BJ (cell line): ENCODE results near the gene CPLX3. TPM values are rescaled to one million over a fixed set of nuclear protein-coding genes. Genes with fewer than 3 reads are reported as not detected.

Source experiments
- CTCF ChIA-PET: fragments of 350-600 bp; formaldehyde crosslinking; extraction: SDS; loops from one replicate; lab custom pipeline; 2021; ENCODE audit warnings: antibody characterized with exemption, inconsistent platforms; lab: Yijun Ruan, JAX
- POLR2A ChIA-PET: fragments of 300-600 bp; sonication (Branson Sonifier 250); formaldehyde crosslinking; extraction: SDS; loops from one replicate; lab custom pipeline; 2021; ENCODE audit warnings: antibody characterized with exemption; lab: Charles Lee
- DNase-seq: peaks from one replicate; pipeline ENCODE4 v3.0.0-alpha.2; 2011; ENCODE audit warnings: low read depth
- H3K27me3 ChIP-seq: 2 replicates; pipeline ENCODE4 v1.6.0; 2011; ENCODE audit warnings: low read length; ENCODE audit not compliant: control insufficient read depth, insufficient read depth
- H3K36me3 ChIP-seq: 2 replicates; pipeline ENCODE4 v1.5.1; 2011; ENCODE audit warnings: low read length; ENCODE audit not compliant: control insufficient read depth, insufficient read depth
- H3K4me3 ChIP-seq: 2 replicates; pipeline ENCODE4 v1.5.1; 2011; ENCODE audit warnings: low read depth, mild to moderate bottlenecking, control low read depth, low read length
- polyA minus RNA-seq: library from RNA; depleted of rRNA, polyadenylated mRNA; stranded (reverse); fragments of >200 nt; gene quantifications from 2 replicates; pipeline ENCODE4 v1.2.3, GENCODE V29; 2011; rRNA and poly(A)+ RNA removed
- polyA plus RNA-seq: library from polyadenylated mRNA; depleted of rRNA; stranded (reverse); fragments of >200 nt; gene quantifications from 2 replicates; pipeline ENCODE4 v1.2.3, GENCODE V29; 2011; rRNA removed
- TF ChIP-seq, protein P1 (sequence below): IDR thresholded peaks from 2 replicates; pipeline ENCODE4 v1.5.1; 2011; ENCODE audit warnings: low read depth, mild to moderate bottlenecking, control low read depth, inconsistent platforms, low read length, moderate library complexity; ENCODE audit not compliant: insufficient read depth

The CPLX3 gene, protein sequence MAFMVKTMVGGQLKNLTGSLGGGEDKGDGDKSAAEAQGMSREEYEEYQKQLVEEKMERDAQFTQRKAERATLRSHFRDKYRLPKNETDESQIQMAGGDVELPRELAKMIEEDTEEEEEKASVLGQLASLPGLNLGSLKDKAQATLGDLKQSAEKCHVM
- polyA plus RNA-seq (not detected in 2 replicates), polyA minus RNA-seq (not detected in 2 replicates)

DNA sequence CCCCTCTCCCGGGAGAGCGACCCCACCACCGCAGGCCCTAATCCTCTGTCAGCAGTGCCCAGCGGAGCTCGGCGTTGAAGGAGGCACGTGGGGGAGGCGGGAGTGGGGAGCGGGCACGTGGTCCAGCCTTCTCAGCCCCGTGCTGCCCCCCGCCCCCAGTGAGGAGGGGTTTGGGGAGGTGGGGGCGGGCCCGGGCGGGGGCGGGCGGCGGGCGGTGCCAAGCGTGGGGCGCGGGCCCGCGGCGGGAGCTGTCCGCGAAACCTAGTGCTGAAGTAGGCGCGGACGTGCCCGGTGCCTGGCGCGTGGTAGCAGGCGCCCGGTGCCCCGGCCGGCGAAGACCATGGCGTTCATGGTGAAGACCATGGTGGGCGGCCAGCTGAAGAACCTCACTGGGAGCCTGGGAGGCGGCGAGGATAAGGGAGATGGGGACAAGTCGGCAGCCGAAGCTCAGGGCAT lies at the start of gene CPLX3:
TSS of gene CPLX3 (plus strand) at position 264 of the 456 bp plus-strand sequence. CDS start at position 341, 77 bp downstream.
- Histone ChIP-seq H3K27me3 (peaks cover 27% of the 10 kb centered on the region), H3K4me3 (no peak within 1 kb of the TSS), H3K36me3 (no peaks in the 10 kb centered on the region)
- no peak for DNase-seq
- ChIA-PET POLR2A (no interaction called here), CTCF (interaction anchor here (1.1 to 3.9 kb wide), 6 partner anchors 9 to 55 kb away, joined by 3 to 14 read pairs (median 4); partner anchors contain the start of gene ULK3)
- TF ChIP-seq, protein P1, sequence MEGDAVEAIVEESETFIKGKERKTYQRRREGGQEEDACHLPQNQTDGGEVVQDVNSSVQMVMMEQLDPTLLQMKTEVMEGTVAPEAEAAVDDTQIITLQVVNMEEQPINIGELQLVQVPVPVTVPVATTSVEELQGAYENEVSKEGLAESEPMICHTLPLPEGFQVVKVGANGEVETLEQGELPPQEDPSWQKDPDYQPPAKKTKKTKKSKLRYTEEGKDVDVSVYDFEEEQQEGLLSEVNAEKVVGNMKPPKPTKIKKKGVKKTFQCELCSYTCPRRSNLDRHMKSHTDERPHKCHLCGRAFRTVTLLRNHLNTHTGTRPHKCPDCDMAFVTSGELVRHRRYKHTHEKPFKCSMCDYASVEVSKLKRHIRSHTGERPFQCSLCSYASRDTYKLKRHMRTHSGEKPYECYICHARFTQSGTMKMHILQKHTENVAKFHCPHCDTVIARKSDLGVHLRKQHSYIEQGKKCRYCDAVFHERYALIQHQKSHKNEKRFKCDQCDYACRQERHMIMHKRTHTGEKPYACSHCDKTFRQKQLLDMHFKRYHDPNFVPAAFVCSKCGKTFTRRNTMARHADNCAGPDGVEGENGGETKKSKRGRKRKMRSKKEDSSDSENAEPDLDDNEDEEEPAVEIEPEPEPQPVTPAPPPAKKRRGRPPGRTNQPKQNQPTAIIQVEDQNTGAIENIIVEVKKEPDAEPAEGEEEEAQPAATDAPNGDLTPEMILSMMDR, result no peak

DNA sequence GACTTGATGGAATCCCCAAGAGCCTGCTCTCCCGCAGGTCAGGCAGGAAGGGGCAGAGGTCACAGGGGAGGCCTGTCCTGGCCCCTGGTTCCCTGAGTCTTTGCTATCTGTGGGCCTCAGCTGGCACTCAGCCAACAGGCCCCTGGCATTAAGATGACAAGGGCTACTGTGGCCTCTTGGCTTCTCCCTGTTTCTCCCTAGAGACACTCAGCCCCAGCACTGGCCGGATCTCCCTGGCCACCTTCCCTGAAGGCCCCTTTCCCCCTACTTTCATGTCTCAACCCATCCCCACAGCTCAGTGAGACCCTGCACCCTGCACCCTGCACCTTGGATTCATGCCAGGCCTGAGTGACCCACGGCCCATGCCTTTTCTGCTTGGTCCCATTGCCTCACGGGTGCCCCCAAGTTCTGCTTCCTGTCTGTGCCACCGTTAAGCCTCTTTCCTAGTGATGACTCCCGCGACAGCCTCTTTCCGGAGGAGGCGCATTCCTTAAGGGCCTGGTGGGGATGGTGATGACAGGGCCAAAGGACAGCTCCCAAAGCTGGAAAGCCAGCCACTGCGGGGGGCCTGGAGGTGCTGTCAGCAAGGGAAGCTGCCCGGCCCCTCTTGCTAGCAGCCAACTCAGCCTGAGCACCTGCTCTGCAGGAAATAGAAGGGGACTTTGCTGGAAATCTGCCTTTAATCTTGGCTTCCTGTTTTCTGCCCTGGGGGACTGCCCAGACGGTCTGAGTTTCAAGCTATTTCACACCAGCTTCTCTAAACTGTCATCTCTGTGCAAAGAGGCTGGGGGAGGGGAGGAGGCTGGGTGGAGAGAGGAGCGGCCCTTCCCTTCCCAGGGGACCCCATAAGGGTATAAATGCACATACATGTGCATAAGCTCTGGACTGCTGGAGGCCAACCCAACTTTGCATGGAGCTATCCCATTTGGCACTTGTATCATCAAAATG lies 49.3 kb upstream of the CPLX3 start:
- no peak for DNase-seq
- no peaks in the 10 kb centered on the region for H3K27me3 ChIP-seq
- no peak overlapping the region for H3K4me3 ChIP-seq
- ChIA-PET POLR2A (no interaction called here), CTCF (interaction anchor here (0.6 to 26.9 kb wide), 9 partner anchors 7 to 171 kb away, joined by 3 to 563 read pairs (median 5); no protein-coding TSS in a partner anchor)
- H3K36me3 ChIP-seq, result no peaks in the 10 kb centered on the region
- TF ChIP-seq, protein P1, result no peak

DNA sequence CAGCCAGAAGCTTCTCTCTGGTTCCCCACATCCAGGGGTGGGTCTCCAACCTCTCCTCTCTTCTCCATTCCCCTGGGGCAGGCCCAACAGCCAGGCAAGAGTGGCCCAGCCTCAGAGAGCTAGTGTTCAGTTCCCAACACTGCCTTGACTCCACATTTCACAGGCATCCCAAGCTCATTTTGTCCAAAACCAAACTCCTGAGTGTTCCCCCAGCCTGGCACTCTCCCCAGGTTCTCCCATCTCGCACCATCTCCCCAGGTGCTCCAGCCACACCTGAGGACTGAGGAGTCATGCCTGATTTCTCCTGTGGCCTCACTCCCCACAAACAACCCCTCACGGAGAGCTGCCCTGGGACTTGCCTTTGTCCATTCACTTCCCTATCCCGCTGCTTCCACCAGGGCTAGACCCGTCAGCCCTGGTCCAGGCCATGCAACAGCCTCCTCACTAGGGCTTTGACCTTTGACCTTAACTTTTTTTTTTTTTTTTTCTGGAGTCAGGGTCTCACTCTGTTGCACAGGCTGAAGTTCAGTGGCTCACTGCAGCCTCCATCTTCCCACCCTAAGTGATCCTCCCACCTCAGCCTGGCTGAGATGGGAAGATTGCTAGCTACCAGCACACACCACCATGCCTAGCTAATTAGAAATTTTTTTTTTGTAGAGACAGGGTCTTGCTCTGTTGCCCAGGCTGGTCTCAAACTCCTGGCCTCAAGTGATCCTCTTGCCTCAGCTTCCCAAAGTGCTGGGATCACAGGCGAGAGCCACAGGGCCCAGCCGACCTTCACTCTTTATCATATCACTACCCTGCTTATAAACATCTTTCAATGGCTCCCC lies 48.4 kb upstream of the CPLX3 start:
- POLR2A ChIA-PET, result no interaction called here
- Histone ChIP-seq H3K27me3 (no peaks in the 10 kb centered on the region), H3K4me3 (no peak overlapping the region), H3K36me3 (no peaks in the 10 kb centered on the region)
- CTCF ChIA-PET, result interaction anchor here (0.6 to 26.9 kb wide), 8 partner anchors 7 to 170 kb away, joined by 3 to 563 read pairs (median 9); no protein-coding TSS in a partner anchor
- TF ChIP-seq, protein P1, result no peak
- no peak for DNase-seq

DNA sequence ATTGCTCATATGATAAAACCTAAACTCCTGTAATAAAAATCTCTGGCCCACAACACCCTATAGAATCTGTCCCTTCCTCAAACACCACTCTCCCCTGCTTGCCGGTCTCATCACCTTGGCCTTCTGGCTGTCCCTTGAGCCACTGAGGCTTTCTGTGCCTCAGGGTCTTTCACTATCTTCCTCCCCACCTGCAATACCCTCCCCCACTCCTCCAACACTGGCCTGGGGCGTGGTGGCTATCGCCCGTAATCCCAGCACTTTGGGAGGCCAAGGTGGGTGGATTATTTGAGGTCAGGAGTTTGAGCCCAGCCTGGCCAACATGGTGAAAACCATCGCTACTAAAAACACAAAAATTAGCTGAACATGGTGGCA lies 47.8 kb upstream of the CPLX3 start:
- no peak for DNase-seq
- H3K27me3 ChIP-seq, result no peaks in the 10 kb centered on the region
- ChIA-PET POLR2A (no interaction called here), CTCF (interaction anchor here (0.8 to 26.9 kb wide), 7 partner anchors 8 to 172 kb away, joined by 3 to 563 read pairs (median 62); no protein-coding TSS in a partner anchor)
- H3K4me3 ChIP-seq, result no peak overlapping the region
- TF ChIP-seq, protein P1, result no peak
- no peaks in the 10 kb centered on the region for H3K36me3 ChIP-seq
